SK-N-SH (cell line): Measurements from ENCODE around the gene ZNF319. TPM values are rescaled to one million over a fixed set of nuclear protein-coding genes. Genes with fewer than 3 reads are reported as not detected.

Source experiments
- CTCF ChIA-PET: fragments of 300-600, 350-600 bp; formaldehyde crosslinking; extraction: SDS; loops from one replicate; lab custom pipeline; 2021; lab: Yijun Ruan, JAX
- POLR2A ChIA-PET: fragments of 350-600 bp; sonication (Branson Sonifier 250); formaldehyde crosslinking; extraction: SDS; loops from one replicate; lab custom pipeline; 2020; ENCODE audit warnings: antibody characterized with exemption, inconsistent platforms; lab: Yijun Ruan, JAX
- DNase-seq: peaks from one replicate; pipeline ENCODE4 v3.0.0; 2012
- H2AFZ ChIP-seq: fragments of 200-600 bp; sonication (generic); 2 replicates; pipeline ENCODE4 v1.8.1; 2016; ENCODE audit warnings: antibody characterized with exemption, mild to moderate bottlenecking, low read depth
- H3F3A ChIP-seq: fragments of 200-600 bp; sonication (generic); replicated peaks from 2 replicates; pipeline ENCODE3; 2016; ENCODE audit warnings: antibody characterized with exemption, mild to moderate bottlenecking; ENCODE audit not compliant: insufficient read depth
- H3K27ac ChIP-seq, 2 experiments: fragments of 200-500 bp in 1 of 2; fragments of 200-600 bp in 1 of 2; sonication (Bioruptor generic) in 1 of 2; sonication (generic), shearing (Covaris generic) in 1 of 2; 2 replicates each; pipeline versions ENCODE4 v1.5.1 to v1.6.1; 2014 to 2016; ENCODE audit warnings: low read depth in 2 of 2, inconsistent platforms in 1 of 2, low read length in 1 of 2, mild to moderate bottlenecking in 1 of 2, mixed read lengths in 1 of 2
- H3K27me3 ChIP-seq: fragments of 200-600 bp; sonication (generic), shearing (Covaris generic); 2 replicates; pipeline ENCODE4 v1.6.1; 2016; ENCODE audit warnings: mixed run types; ENCODE audit not compliant: insufficient read depth
- H3K36me3 ChIP-seq, 2 experiments: fragments of 200-500 bp in 1 of 2; fragments of 200-600 bp in 1 of 2; sonication (Bioruptor generic) in 1 of 2; sonication (generic) in 1 of 2; replicated peaks in 1 of 2; 2 replicates each; pipeline versions ENCODE3 to v1.5.1; 2014 to 2016; ENCODE audit warnings: low read length in 1 of 2, mild to moderate bottlenecking in 1 of 2; ENCODE audit not compliant: insufficient read depth in 2 of 2, control insufficient read depth in 1 of 2
- H3K4me1 ChIP-seq, 2 experiments: fragments of 200-500 bp in 1 of 2; fragments of 200-600 bp in 1 of 2; sonication (Bioruptor generic) in 1 of 2; sonication (generic), shearing (Covaris generic) in 1 of 2; 2 replicates each; pipeline versions ENCODE4 v1.5.1 to v1.6.1; 2014 to 2016; ENCODE audit warnings: low read depth in 1 of 2, low read length in 1 of 2, mixed run types in 1 of 2; ENCODE audit not compliant: insufficient read depth in 2 of 2, control insufficient read depth in 1 of 2
- H3K4me2 ChIP-seq: fragments of 200-600 bp; sonication (generic), shearing (Covaris generic); 2 replicates; pipeline ENCODE4 v1.6.1; 2017; ENCODE audit warnings: mixed run types
- H3K4me3 ChIP-seq, 2 experiments: fragments of 200-500 bp in 1 of 2; fragments of 200-600 bp in 1 of 2; sonication (Bioruptor generic) in 1 of 2; sonication (generic), shearing (Covaris generic) in 1 of 2; 2 replicates each; pipeline versions ENCODE4 v1.5.1 to v1.8.1; 2014 to 2016; ENCODE audit warnings: low read depth in 2 of 2, inconsistent platforms in 1 of 2, low read length in 1 of 2, mild to moderate bottlenecking in 1 of 2, mixed read lengths in 1 of 2, moderate library complexity in 1 of 2
- H3K79me2 ChIP-seq: fragments of 200-600 bp; sonication (generic); 2 replicates; pipeline ENCODE4 v1.8.1; 2017; ENCODE audit warnings: mild to moderate bottlenecking; ENCODE audit not compliant: insufficient read depth
- H3K9ac ChIP-seq: fragments of 200-600 bp; sonication (generic); 2 replicates; pipeline ENCODE4 v1.6.1; 2017; ENCODE audit warnings: mixed run types
- H3K9me2 ChIP-seq: fragments of 200-600 bp; sonication (generic); 2 replicates; pipeline ENCODE4 v1.6.1; 2017; ENCODE audit warnings: mixed run types
- H3K9me3 ChIP-seq: fragments of 200-600 bp; sonication (generic); 2 replicates; pipeline ENCODE4 v1.6.1; 2017; ENCODE audit warnings: mixed run types, mild to moderate bottlenecking, moderate library complexity
- H4K20me1 ChIP-seq: fragments of 200-600 bp; sonication (generic); 2 replicates; pipeline ENCODE4 v1.6.1; 2017; ENCODE audit warnings: mild to moderate bottlenecking, mixed run types; ENCODE audit not compliant: insufficient read depth
- CTCF ChIP-seq: fragments of 200-600 bp; sonication (generic); IDR thresholded peaks from 2 replicates; pipeline ENCODE4 v1.6.1; 2017; ENCODE audit warnings: antibody characterized with exemption, mild to moderate bottlenecking, moderate library complexity
- EP300 ChIP-seq, 2 experiments: IDR thresholded peaks; 2 replicates each; pipeline versions ENCODE4 v1.4.0 to v1.6.1; 2012; ENCODE audit warnings: borderline replicate concordance in 1 of 2, low read depth in 1 of 2, low read length in 1 of 2
- FOXJ3 ChIP-seq: sonication (generic); formaldehyde crosslinking; IDR thresholded peaks from 2 replicates; pipeline ENCODE4 v1.5.1; 2020; ENCODE audit warnings: mild to moderate bottlenecking, missing genetic modification reagents
- GATA2 ChIP-seq: sonication (generic); formaldehyde crosslinking; IDR thresholded peaks from 2 replicates; pipeline ENCODE4 v1.5.0; 2020; ENCODE audit warnings: mild to moderate bottlenecking, missing genetic modification reagents
- MXI1 ChIP-seq: IDR thresholded peaks from 2 replicates; pipeline ENCODE4 v1.6.1; 2012; ENCODE audit warnings: mild to moderate bottlenecking, low read depth, low read length, improper control_type of control experiment
- REST ChIP-seq: IDR thresholded peaks from 2 replicates; pipeline ENCODE4 v1.6.1; 2012; ENCODE audit warnings: mild to moderate bottlenecking, low read depth, low read length, moderate library complexity
- USF1 ChIP-seq: IDR thresholded peaks from 2 replicates; pipeline ENCODE4 v1.4.0; 2012; ENCODE audit warnings: low read depth, borderline replicate concordance
- WGBS: methylation state at CpG from one replicate; pipeline ENCODE4 v1.1.6; 2017; ENCODE audit warnings: low lambda C conversion rate; 5-methylcytosine and 5-hydroxymethylcytosine counted together
- polyA plus RNA-seq, 3 experiments: library from polyadenylated mRNA; depleted of rRNA; stranded (reverse); fragments of >200 nt; gene quantifications; 2 replicates each; pipeline ENCODE4 v1.2.3, GENCODE V29; 2012

Gene ZNF319
- polyA plus RNA-seq, 1 of the 3 experiments (the other 2 are of a cell fraction) = 7.6 TPM

GRCh38 chr16:58036943-58037342, 36.5 kb upstream of the ZNF319 start (continued):
- no peak for TF ChIP-seq REST
- no peak for TF ChIP-seq USF1
- TF ChIP-seq FOXJ3 (CRISPR knock-in tag) = no peak

- Histone ChIP-seq H3K27me3 (no peaks in the 10 kb centered on the region), H3K9me2 (no peaks in the 10 kb centered on the region), H2AFZ (no peak overlapping the region), H3K27ac (peak overlapping the region in 1 of 2 experiments; percentile 83; a peak in 2 of 4 replicates), H4K20me1 (no peaks in the 10 kb centered on the region), H3K9ac (no peak overlapping the region), H3K4me3 (no peak overlapping the region), H3F3A (no peaks in the 10 kb centered on the region), H3K36me3 (no peaks in the 10 kb centered on the region), H3K4me1 (peaks cover 0 to 57% of the 10 kb centered on the region in 2 experiments; a peak in 1 of 4 replicates), H3K79me2 (no peaks in the 10 kb centered on the region), H3K4me2 (no peak overlapping the region), H3K9me3 (no peaks in the 10 kb centered on the region)
- ChIA-PET CTCF (interaction anchor here (0.7 to 6.1 kb wide), 9 partner anchors 9 to 92 kb away, joined by 3 to 72 read pairs (median 5); partner anchors contain the start of genes CFAP20 and MMP15), POLR2A (interaction anchor here (1.0 to 1.2 kb wide), 3 partner anchors 86 to 300 kb away, joined by 3 to 4 read pairs (median 3); partner anchors contain the start of gene KATNB1)
- TF ChIP-seq GATA2 (CRISPR knock-in tag) (peak; percentile 24), EP300 (IDR thresholded peaks at IDR 0.05; ENCODE audit: borderline replicate concordance in 1 of 2, low read depth in 1 of 2, low read length in 1 of 2) (peak in 1 of 2 experiments; percentile 35; a peak in 1 of 4 replicates), CTCF (no peak), USF1 (no peak), MXI1 (peak; percentile 30; the same call in 1 of the 2 replicates)
- peak; percentile 74 for DNase-seq
- 70% methylated on average over 5 of the region's 14 CpGs for WGBS
Observed at GRCh38 chr16:58035356-58036170, 35.1 kb upstream of the ZNF319 start.
